Body of pancreas (tissue), 4 donors: ENCODE results near the gene CD109.

ENCODE experiments used
- POLR2A ChIP-seq, 3 donors: fragments of 450-650 bp; IDR thresholded peaks; one replicate each; pipeline ENCODE4 v1.6.1; 2016; ENCODE audit warnings: antibody characterized with exemption in 3 of 3, mild to moderate bottlenecking in 2 of 3
- TF ChIP-seq, protein P1 (sequence below), 7 experiments: fragments of 450-650 bp in 4 of 7; fragments of 200-600 bp in 3 of 7; sonication (generic) in 3 of 7; IDR thresholded peaks; one replicate each; pipeline ENCODE4 v1.5.1; 2016 to 2019; ENCODE audit warnings: antibody characterized with exemption in 7 of 7

DNA sequence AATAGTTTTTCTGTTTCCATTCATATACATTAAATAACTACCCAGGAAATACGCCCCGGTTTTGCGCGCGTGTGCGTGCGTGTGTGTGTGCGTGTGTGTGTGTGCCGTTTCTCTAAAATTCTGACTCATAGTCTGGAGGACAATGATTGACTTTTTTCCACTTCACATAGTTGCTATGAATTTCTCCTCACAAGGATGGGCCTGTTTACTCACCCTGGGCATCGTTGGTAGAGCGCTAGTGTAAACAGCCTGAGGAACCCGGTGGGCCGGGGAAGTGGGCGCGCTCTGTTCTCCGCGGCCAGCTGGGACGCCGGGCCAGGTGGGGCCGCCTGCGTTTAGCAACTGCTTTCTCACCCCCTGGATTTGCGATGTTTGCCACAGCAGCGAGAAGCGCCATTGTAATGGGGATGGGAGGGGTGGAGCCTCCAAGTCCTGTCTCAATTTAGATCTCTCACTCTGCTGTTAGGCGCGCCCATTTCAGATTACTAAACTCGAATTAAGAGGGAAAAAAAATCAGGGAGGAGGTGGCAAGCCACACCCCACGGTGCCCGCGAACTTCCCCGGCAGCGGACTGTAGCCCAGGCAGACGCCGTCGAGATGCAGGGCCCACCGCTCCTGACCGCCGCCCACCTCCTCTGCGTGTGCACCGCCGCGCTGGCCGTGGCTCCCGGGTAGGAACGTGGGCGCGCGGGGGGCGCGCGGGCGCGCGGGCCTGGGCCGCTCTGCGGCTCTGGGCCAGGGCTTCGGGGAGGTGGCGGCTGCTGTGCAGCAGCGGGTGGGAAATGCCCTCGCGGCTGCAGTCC is at the start of gene CD109:
- TF ChIP-seq, protein P1, sequence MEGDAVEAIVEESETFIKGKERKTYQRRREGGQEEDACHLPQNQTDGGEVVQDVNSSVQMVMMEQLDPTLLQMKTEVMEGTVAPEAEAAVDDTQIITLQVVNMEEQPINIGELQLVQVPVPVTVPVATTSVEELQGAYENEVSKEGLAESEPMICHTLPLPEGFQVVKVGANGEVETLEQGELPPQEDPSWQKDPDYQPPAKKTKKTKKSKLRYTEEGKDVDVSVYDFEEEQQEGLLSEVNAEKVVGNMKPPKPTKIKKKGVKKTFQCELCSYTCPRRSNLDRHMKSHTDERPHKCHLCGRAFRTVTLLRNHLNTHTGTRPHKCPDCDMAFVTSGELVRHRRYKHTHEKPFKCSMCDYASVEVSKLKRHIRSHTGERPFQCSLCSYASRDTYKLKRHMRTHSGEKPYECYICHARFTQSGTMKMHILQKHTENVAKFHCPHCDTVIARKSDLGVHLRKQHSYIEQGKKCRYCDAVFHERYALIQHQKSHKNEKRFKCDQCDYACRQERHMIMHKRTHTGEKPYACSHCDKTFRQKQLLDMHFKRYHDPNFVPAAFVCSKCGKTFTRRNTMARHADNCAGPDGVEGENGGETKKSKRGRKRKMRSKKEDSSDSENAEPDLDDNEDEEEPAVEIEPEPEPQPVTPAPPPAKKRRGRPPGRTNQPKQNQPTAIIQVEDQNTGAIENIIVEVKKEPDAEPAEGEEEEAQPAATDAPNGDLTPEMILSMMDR (IDR thresholded peaks at IDR 0.05) = no peak
- TF ChIP-seq POLR2A (IDR thresholded peaks at IDR 0.05) = peak in 1 of 3 donors; percentile 20
